Ovary (tissue), 3 donors: ENCODE measurements around the gene HHAT.

Experiments
- EP300 ChIP-seq: sonication (generic); formaldehyde crosslinking; IDR thresholded peaks from one replicate; pipeline ENCODE4 v1.6.1; 2017; ENCODE audit warnings: antibody characterized with exemption
- TF ChIP-seq, protein P1 (sequence below), 3 donors: fragments of 450-650 bp in 2 of 3; fragments of 200-600 bp in 1 of 3; IDR thresholded peaks; one replicate each; pipeline versions ENCODE4 v1.5.1 to v1.8.0; 2016 to 2022; ENCODE audit warnings: antibody characterized with exemption in 3 of 3, mild to moderate bottlenecking in 1 of 3
- donor health status: DM: no; HTN: no; CAD: no.

DNA sequence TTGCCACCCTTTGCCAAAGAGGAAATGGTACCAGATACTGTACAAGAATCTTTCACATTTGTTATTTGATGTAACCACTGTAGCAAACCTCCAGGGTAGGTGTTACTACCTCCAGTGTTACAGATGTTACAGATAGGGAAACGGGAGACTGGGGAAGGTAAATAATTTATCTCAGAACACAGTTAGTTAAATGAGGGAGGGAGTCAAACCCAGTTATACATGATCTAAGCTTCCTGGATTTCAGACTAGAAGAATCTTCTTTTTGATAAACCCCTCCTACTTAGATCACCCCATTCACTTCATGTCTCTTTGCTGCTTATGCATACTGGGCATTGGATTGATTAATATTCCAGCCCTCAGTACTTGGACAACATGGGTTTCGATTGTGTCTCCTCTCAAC lies 276.4 kb downstream of the HHAT start:
- TF ChIP-seq, protein P1, sequence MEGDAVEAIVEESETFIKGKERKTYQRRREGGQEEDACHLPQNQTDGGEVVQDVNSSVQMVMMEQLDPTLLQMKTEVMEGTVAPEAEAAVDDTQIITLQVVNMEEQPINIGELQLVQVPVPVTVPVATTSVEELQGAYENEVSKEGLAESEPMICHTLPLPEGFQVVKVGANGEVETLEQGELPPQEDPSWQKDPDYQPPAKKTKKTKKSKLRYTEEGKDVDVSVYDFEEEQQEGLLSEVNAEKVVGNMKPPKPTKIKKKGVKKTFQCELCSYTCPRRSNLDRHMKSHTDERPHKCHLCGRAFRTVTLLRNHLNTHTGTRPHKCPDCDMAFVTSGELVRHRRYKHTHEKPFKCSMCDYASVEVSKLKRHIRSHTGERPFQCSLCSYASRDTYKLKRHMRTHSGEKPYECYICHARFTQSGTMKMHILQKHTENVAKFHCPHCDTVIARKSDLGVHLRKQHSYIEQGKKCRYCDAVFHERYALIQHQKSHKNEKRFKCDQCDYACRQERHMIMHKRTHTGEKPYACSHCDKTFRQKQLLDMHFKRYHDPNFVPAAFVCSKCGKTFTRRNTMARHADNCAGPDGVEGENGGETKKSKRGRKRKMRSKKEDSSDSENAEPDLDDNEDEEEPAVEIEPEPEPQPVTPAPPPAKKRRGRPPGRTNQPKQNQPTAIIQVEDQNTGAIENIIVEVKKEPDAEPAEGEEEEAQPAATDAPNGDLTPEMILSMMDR (IDR thresholded peaks at IDR 0.05) = no peak
- TF ChIP-seq EP300 = no peak
